BE2C (cell line): ENCODE results near the gene EFCAB8.

Source experiments
- DNase-seq: peaks from one replicate; pipeline ENCODE4 v3.0.0-alpha.2; 2020
- H3K27me3 ChIP-seq: fragments of 250-450 bp; sonication (Bioruptor Pico); 2 replicates; pipeline ENCODE4 v1.5.1; 2020; ENCODE audit warnings: mild to moderate bottlenecking
- H3K36me3 ChIP-seq: fragments of 250-450 bp; sonication (Bioruptor Pico); 2 replicates; pipeline ENCODE4 v1.5.1; 2020; ENCODE audit warnings: mild to moderate bottlenecking
- H3K4me1 ChIP-seq: fragments of 250-450 bp; sonication (Bioruptor Pico); 2 replicates; pipeline ENCODE4 v1.5.1; 2020
- H3K4me3 ChIP-seq: 2 replicates; pipeline ENCODE4 v1.5.1; 2011; ENCODE audit warnings: low read depth, low read length
- H3K9me3 ChIP-seq: fragments of 250-450 bp; sonication (Bioruptor Pico); 2 replicates; pipeline ENCODE4 v1.5.1; 2020
- CTCF ChIP-seq: IDR thresholded peaks from 2 replicates; pipeline ENCODE4 v1.5.1; 2012; ENCODE audit warnings: mild to moderate bottlenecking, low read depth, low read length

The EFCAB8 gene

GRCh38 chr20:32830437-32830836 is 28.3 kb upstream of the EFCAB8 start:
- no peak overlapping the region for H3K4me3 ChIP-seq
- no peaks in the 10 kb centered on the region for H3K9me3 ChIP-seq
- no peaks in the 10 kb centered on the region for H3K27me3 ChIP-seq
- H3K36me3 ChIP-seq = peaks cover 66% of the 10 kb centered on the region
- no peak for DNase-seq
- H3K4me1 ChIP-seq = no peaks in the 10 kb centered on the region
- TF ChIP-seq CTCF = no peak

GRCh38 chr20:32831982-32832381 is 26.7 kb upstream of the EFCAB8 start:
- Histone ChIP-seq H3K27me3 (no peaks in the 10 kb centered on the region), H3K4me3 (no peak overlapping the region), H3K4me1 (no peaks in the 10 kb centered on the region), H3K36me3 (peaks cover 72% of the 10 kb centered on the region), H3K9me3 (no peaks in the 10 kb centered on the region)
- no peak for TF ChIP-seq CTCF
- no peak for DNase-seq

- Histone ChIP-seq H3K36me3 (peaks cover 72% of the 10 kb centered on the region), H3K4me3 (no peak overlapping the region), H3K4me1 (no peaks in the 10 kb centered on the region), H3K27me3 (no peaks in the 10 kb centered on the region), H3K9me3 (no peaks in the 10 kb centered on the region)
- no peak for TF ChIP-seq CTCF
- no peak for DNase-seq
Observed at GRCh38 chr20:32832664-32833063, 26.1 kb upstream of the EFCAB8 start.

GRCh38 chr20:32834972-32835371 is 23.8 kb upstream of the EFCAB8 start:
- Histone ChIP-seq H3K27me3 (no peaks in the 10 kb centered on the region), H3K36me3 (peaks cover 78% of the 10 kb centered on the region), H3K4me1 (peaks cover 8% of the 10 kb centered on the region), H3K9me3 (no peaks in the 10 kb centered on the region), H3K4me3 (no peak overlapping the region)
- no peak for TF ChIP-seq CTCF
- DNase-seq = no peak

GRCh38 chr20:32837157-32837556 is 21.6 kb upstream of the EFCAB8 start:
- TF ChIP-seq CTCF = no peak

GRCh38 chr20:32839227-32839981 is 19.3 kb upstream of the EFCAB8 start:
- Histone ChIP-seq H3K27me3 (no peaks in the 10 kb centered on the region), H3K4me1 (peaks cover 8% of the 10 kb centered on the region), H3K4me3 (no peak overlapping the region), H3K36me3 (peaks cover 87% of the 10 kb centered on the region), H3K9me3 (no peaks in the 10 kb centered on the region)
- DNase-seq = no peak
- TF ChIP-seq CTCF = no peak

More at GRCh38 chr20:32837157-32837556, 21.6 kb upstream of the EFCAB8 start:
- peaks cover 8% of the 10 kb centered on the region for H3K4me1 ChIP-seq
- no peak for DNase-seq
- H3K9me3 ChIP-seq = no peaks in the 10 kb centered on the region
- no peaks in the 10 kb centered on the region for H3K27me3 ChIP-seq
- peaks cover 84% of the 10 kb centered on the region for H3K36me3 ChIP-seq
- no peak overlapping the region for H3K4me3 ChIP-seq
